GM19463 (cell line): ENCODE results near the gene TMCC3.

Experiments used
- ATAC-seq: cut with Tn5 transposase; IDR thresholded peaks from one replicate; pipeline ENCODE4 v1.9.1; 2021; ENCODE audit warnings: mild to moderate bottlenecking, moderate library complexity; ENCODE audit not compliant: unreplicated experiment

Gene TMCC3

GRCh38 chr12:94536040-94536965 lies 114.1 kb downstream of the TMCC3 start:
- no peak for ATAC-seq

GRCh38 chr12:94535510-94535921 lies 114.8 kb downstream of the TMCC3 start:
- ATAC-seq, result no peak

GRCh38 chr12:94534774-94535509 lies 115.4 kb downstream of the TMCC3 start:
- ATAC-seq, result no peak

GRCh38 chr12:94534278-94534677 lies 116.1 kb downstream of the TMCC3 start:
- no peak for ATAC-seq

- ATAC-seq, result no peak
These were observed 117.6 kb downstream of the TMCC3 start for GRCh38 chr12:94532490-94533422.

GRCh38 chr12:94531196-94531720 lies 119.1 kb downstream of the TMCC3 start:
- no peak for ATAC-seq

- ATAC-seq, result no peak
These were observed 124.4 kb downstream of the TMCC3 start for GRCh38 chr12:94525951-94526350.
